ENCODE data around the gene ZNF337. TPM values are rescaled to one million over a fixed set of nuclear protein-coding genes. Genes with fewer than 3 reads are reported as not detected.

Gene ZNF337
- total and polyA plus RNA-seq, 4 donors, result 1.1 to 5.9 (median 3.2) TPM

- Histone ChIP-seq H3K9me3 (ENCODE audit: control insufficient read depth in 4 of 4, low read length in 3 of 4) (peaks cover 0 to 3% (median 1%) of the 10 kb centered on the region in 4 donors), H3K9ac (ENCODE audit: low read depth in 1 of 2, low read length in 2 of 2) (no peak overlapping the region), H3K27ac (ENCODE audit: low read depth in 1 of 2, low read length in 2 of 2) (no peak overlapping the region), H3K4me1 (ENCODE audit: control insufficient read depth in 4 of 4, insufficient read depth in 4 of 4, low read length in 3 of 4) (peaks cover 0 to 2% (median 0%) of the 10 kb centered on the region in 4 donors), H3K4me3 (ENCODE audit: low read depth in 1 of 3, low read length in 3 of 3) (no peak overlapping the region), H3K27me3 (ENCODE audit: control insufficient read depth in 4 of 4, insufficient read depth in 4 of 4, low read length in 3 of 4) (no peaks in the 10 kb centered on the region), H3K36me3 (ENCODE audit: control insufficient read depth in 4 of 4, insufficient read depth in 3 of 4, low read depth in 1 of 4, low read length in 3 of 4) (no peaks in the 10 kb centered on the region)
- TF ChIP-seq EGR1 (IDR thresholded peaks at IDR 0.05; ENCODE audit: low read depth in 2 of 2), result no peak
- no peak for TF ChIP-seq REST (IDR thresholded peaks at IDR 0.05)
- TF ChIP-seq RXRA (IDR thresholded peaks at IDR 0.05), result no peak
- no peak for TF ChIP-seq MAX (IDR thresholded peaks at IDR 0.05)
- DNase-seq (ENCODE audit: low spot score), result no peak
- WGBS, result 91% methylated on average over 1 of the region's 1 CpG
Measured at GRCh38 chr20:25730862-25731261, 34.2 kb upstream of the ZNF337 start.

- Histone ChIP-seq H3K9me3 (ENCODE audit: control insufficient read depth in 4 of 4, low read length in 3 of 4) (peaks cover 0 to 3% (median 1%) of the 10 kb centered on the region in 4 donors), H3K4me1 (ENCODE audit: control insufficient read depth in 4 of 4, insufficient read depth in 4 of 4, low read length in 3 of 4) (peaks cover 0 to 8% (median 0%) of the 10 kb centered on the region in 4 donors), H3K27ac (ENCODE audit: low read depth in 1 of 2, low read length in 2 of 2) (no peak overlapping the region), H3K36me3 (ENCODE audit: control insufficient read depth in 4 of 4, insufficient read depth in 3 of 4, low read depth in 1 of 4, low read length in 3 of 4) (no peaks in the 10 kb centered on the region), H3K9ac (ENCODE audit: low read depth in 1 of 2, low read length in 2 of 2) (no peak overlapping the region), H3K4me3 (ENCODE audit: low read depth in 1 of 3, low read length in 3 of 3) (peak overlapping the region in 1 of 3 donors; percentile 42), H3K27me3 (ENCODE audit: control insufficient read depth in 4 of 4, insufficient read depth in 4 of 4, low read length in 3 of 4) (no peaks in the 10 kb centered on the region)
- WGBS, result 93% methylated on average over 1 of the region's 1 CpG
- no peak for DNase-seq (ENCODE audit: low spot score)
- TF ChIP-seq JUND (IDR thresholded peaks at IDR 0.05), result no peak
- no peak for TF ChIP-seq RXRA (IDR thresholded peaks at IDR 0.05)
- TF ChIP-seq EGR1 (IDR thresholded peaks at IDR 0.05; ENCODE audit: low read depth in 2 of 2), result no peak
- TF ChIP-seq RAD21 (IDR thresholded peaks at IDR 0.05), result no peak
- TF ChIP-seq SP1 (IDR thresholded peaks at IDR 0.05), result no peak
- no peak for TF ChIP-seq CTCF (IDR thresholded peaks at IDR 0.05; ENCODE audit: low read depth, low read length, missing input control)
- no peak for TF ChIP-seq MAX (IDR thresholded peaks at IDR 0.05)
- no peak for TF ChIP-seq FOXA1 (IDR thresholded peaks at IDR 0.05)
- TF ChIP-seq NR2F2 (IDR thresholded peaks at IDR 0.05), result no peak
- TF ChIP-seq TAF1 (conservative IDR thresholded peaks at IDR 0.05), result no peak
- no peak for TF ChIP-seq YY1 (IDR thresholded peaks at IDR 0.05)
- no peak for TF ChIP-seq FOXA2 (IDR thresholded peaks at IDR 0.05)
- no peak for TF ChIP-seq HNF4A (conservative IDR thresholded peaks at IDR 0.05)
- TF ChIP-seq REST (IDR thresholded peaks at IDR 0.05), result no peak
- TF ChIP-seq ZBTB33 (IDR thresholded peaks at IDR 0.05), result no peak
- no peak for TF ChIP-seq HNF4G (IDR thresholded peaks at IDR 0.05)
- no peak for TF ChIP-seq GABPA (IDR thresholded peaks at IDR 0.05 in 1 of 2, conservative IDR thresholded peaks at IDR 0.05 in 1 of 2)
- no peak for TF ChIP-seq ATF3 (IDR thresholded peaks at IDR 0.05)
Measured at GRCh38 chr20:25726357-25726756, 29.7 kb upstream of the ZNF337 start.
